Measurements from ENCODE around the gene TREML2.

DNA sequence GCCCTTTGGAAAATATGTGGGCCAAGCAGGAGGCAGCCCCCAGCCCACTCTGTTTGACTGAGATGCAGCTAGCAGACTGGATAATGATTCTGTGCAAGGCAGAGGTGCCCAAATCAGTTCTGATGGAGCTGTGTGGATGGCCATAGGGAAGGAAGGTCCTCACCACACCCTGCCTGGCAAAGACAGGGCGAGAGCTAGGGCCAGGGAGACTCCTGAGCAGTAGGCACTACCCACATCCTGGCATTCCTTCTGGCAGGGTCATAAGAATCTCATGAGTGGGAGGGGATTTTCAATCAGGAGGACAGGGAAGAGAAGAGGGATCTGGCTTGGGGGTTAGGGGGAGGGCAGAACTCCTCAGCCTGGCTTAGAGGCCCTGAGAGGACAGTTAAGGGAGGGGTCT, 19.4 kb downstream of the TREML2 start:
- TF ChIP-seq, protein P1, sequence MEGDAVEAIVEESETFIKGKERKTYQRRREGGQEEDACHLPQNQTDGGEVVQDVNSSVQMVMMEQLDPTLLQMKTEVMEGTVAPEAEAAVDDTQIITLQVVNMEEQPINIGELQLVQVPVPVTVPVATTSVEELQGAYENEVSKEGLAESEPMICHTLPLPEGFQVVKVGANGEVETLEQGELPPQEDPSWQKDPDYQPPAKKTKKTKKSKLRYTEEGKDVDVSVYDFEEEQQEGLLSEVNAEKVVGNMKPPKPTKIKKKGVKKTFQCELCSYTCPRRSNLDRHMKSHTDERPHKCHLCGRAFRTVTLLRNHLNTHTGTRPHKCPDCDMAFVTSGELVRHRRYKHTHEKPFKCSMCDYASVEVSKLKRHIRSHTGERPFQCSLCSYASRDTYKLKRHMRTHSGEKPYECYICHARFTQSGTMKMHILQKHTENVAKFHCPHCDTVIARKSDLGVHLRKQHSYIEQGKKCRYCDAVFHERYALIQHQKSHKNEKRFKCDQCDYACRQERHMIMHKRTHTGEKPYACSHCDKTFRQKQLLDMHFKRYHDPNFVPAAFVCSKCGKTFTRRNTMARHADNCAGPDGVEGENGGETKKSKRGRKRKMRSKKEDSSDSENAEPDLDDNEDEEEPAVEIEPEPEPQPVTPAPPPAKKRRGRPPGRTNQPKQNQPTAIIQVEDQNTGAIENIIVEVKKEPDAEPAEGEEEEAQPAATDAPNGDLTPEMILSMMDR (IDR thresholded peaks at IDR 0.05), result no peak
- TF ChIP-seq POLR2A (IDR thresholded peaks at IDR 0.05), result no peak
